ENCODE measurements around the gene TBXAS1.

- TF ChIP-seq CTCF (IDR thresholded peaks at IDR 0.05; ENCODE audit: low read length) (no peak), EZH2phosphoT487 (IDR thresholded peaks at IDR 0.05; ENCODE audit: low read length) (no peak), EZH2 (optimal IDR thresholded peaks at IDR 0.05; ENCODE audit: low read depth, low read length) (no peak)
Measured at GRCh38 chr7:139871331-139871730, 42.3 kb downstream of the TBXAS1 start.
